Transverse colon (tissue), 3 donors: ENCODE measurements around the gene NCBP2.

Source experiments
- CTCF ChIP-seq, 5 experiments: fragments of 200-600 bp in 3 of 5; fragments of 450-650 bp in 2 of 5; sonication (generic) in 3 of 5; IDR thresholded peaks; 1 replicate in 2 of 5; 2 replicates in 3 of 5; pipeline ENCODE4 v1.5.1; 2016 to 2017; ENCODE audit warnings: antibody characterized with exemption in 5 of 5, inconsistent platforms in 3 of 5, mild to moderate bottlenecking in 2 of 5, moderate library complexity in 1 of 5
- EP300 ChIP-seq: sonication (generic); formaldehyde crosslinking; IDR thresholded peaks from one replicate; pipeline ENCODE4 v1.6.1; 2017; ENCODE audit warnings: antibody characterized with exemption, low read depth
- POLR2A ChIP-seq: fragments of 450-650 bp; IDR thresholded peaks from one replicate; pipeline ENCODE4 v1.6.1; 2016; ENCODE audit warnings: antibody characterized with exemption, mild to moderate bottlenecking, moderate library complexity

GRCh38 chr3:196954832-196955231 lies 12.5 kb upstream of the NCBP2 start:
- TF ChIP-seq CTCF (IDR thresholded peaks at IDR 0.05) (no peak), POLR2A (no peak), EP300 (no peak)
